Right lobe of liver (tissue), 6 donors: ENCODE measurements around the gene RACK1. TPM values are rescaled to one million over a fixed set of nuclear protein-coding genes. Genes with fewer than 3 reads are reported as not detected.

ENCODE experiments used
- ATAC-seq, 4 donors: fragments of 200-7000 bp; cut with Tn5 transposase; one replicate each; pipeline ENCODE4 v1.9.1; 2020; ENCODE audit warnings: mild to moderate bottlenecking in 4 of 4, moderate library complexity in 4 of 4
- DNase-seq, 3 donors: peaks; one replicate each; pipeline ENCODE4 v3.0.0-alpha.2; 2020
- H3K27ac ChIP-seq, 3 donors: fragments of 200-600 bp; one replicate each; pipeline ENCODE4 v1.8.0; 2022
- H3K27me3 ChIP-seq, 2 donors: fragments of 200-600 bp; one replicate each; pipeline ENCODE4 v1.8.0; 2022
- H3K36me3 ChIP-seq, 4 donors: fragments of 200-600 bp; sonication (generic) in 1 of 4; one replicate each; pipeline versions ENCODE4 v1.5.1 to v1.8.0; 2017 to 2022; ENCODE audit warnings: control low read depth in 1 of 4
- H3K4me1 ChIP-seq, 4 donors: fragments of 200-600 bp; sonication (generic) in 1 of 4; one replicate each; pipeline versions ENCODE4 v1.5.1 to v1.8.0; 2017 to 2022; ENCODE audit warnings: control low read depth in 1 of 4
- H3K4me3 ChIP-seq, 3 donors: fragments of 200-600 bp; one replicate each; pipeline ENCODE4 v1.8.0; 2022
- H3K9me3 ChIP-seq, 4 donors: fragments of 200-600 bp; sonication (generic) in 1 of 4; one replicate each; pipeline versions ENCODE4 v1.5.1 to v1.8.0; 2017 to 2022; ENCODE audit warnings: control low read depth in 1 of 4
- CTCF ChIP-seq, 4 donors: fragments of 200-600 bp in 3 of 4; fragments of 450-650 bp in 1 of 4; IDR thresholded peaks; one replicate each; pipeline versions ENCODE4 v1.5.1 to v1.8.0; 2016 to 2022; ENCODE audit warnings: antibody characterized with exemption in 4 of 4, mild to moderate bottlenecking in 2 of 4
- POLR2A ChIP-seq: fragments of 450-650 bp; IDR thresholded peaks from one replicate; pipeline ENCODE4 v1.6.1; 2017; ENCODE audit warnings: antibody characterized with exemption, mild to moderate bottlenecking
- WGBS: methylation state at CpG from one replicate; pipeline ENCODE4 v1.1.6; 2018; ENCODE audit warnings: low coverage, low lambda C conversion rate; ENCODE audit not compliant: insufficient coverage; ENCODE audit errors: missing lambda C conversion rate; 5-methylcytosine and 5-hydroxymethylcytosine counted together
- intact Hi-C, 2 donors: fragments of 100-400 bp; cut with DNase I; formaldehyde crosslinking; loops; one replicate each; pipeline versions ENCODE4 v1.11.2 to v1.14.1; 2022
- total RNA-seq, 6 experiments: library from RNA; depleted of rRNA in 2 of 6; stranded (reverse); fragments of >200 nt in 2 of 6; fragmentation: NEBNext Ultra II Directional in 3 of 6; extraction: Animal tissue kit (Norgen Biotek cat#: 25700) in 3 of 6; gene quantifications; one replicate each; pipeline versions ENCODE4 v1.1.0 to v1.2.4, GENCODE V29; 2016 to 2023
- donor health status: DM: no; HTN: yes; CAD: no.
- donor health status: DM: no; HTN: no; CAD: no.
- donor health status: DM: no; HTN: no; CAD: no.
- donor health status: DM: no; HTN: yes; CAD: no.
- donor health status: DM: no; HTN: yes; CAD: no.

The RACK1 gene
- total RNA-seq, 6 experiments from 2014 or later, result 470 to 1,156 (median 552) TPM

- H3K4me1 ChIP-seq, result peaks cover 0 to 32% (median 0%) of the 10 kb centered on the region in 4 donors
- H3K4me3 ChIP-seq, result peak overlapping the region; percentile 71 to 88 (median 71)
- peak overlapping the region in 1 of 3 donors; percentile 29 for H3K27ac ChIP-seq
- DNase-seq (peak in 1 of 3 donors; percentile 39), ATAC-seq (no peak)
- TF ChIP-seq CTCF (IDR thresholded peaks at IDR 0.05) (no peak), POLR2A (no peak)
- H3K36me3 ChIP-seq, result no peaks in the 10 kb centered on the region
- H3K27me3 ChIP-seq, result no peaks in the 10 kb centered on the region
- intact Hi-C loops, result no loop called here
- WGBS, result 0% methylated on average over 20 of the region's 52 CpGs
- H3K9me3 ChIP-seq, result no peaks in the 10 kb centered on the region
Observed at GRCh38 chr5:181189962-181190710, 53.6 kb downstream of the RACK1 start.

- Histone ChIP-seq H3K4me1 (peaks cover 0 to 34% (median 0%) of the 10 kb centered on the region in 4 donors), H3K27me3 (no peaks in the 10 kb centered on the region), H3K27ac (peak overlapping the region in 1 of 3 donors; percentile 29), H3K4me3 (peak overlapping the region; percentile 71 to 88 (median 71)), H3K36me3 (no peaks in the 10 kb centered on the region), H3K9me3 (no peaks in the 10 kb centered on the region)
- ATAC-seq, result no peak
- WGBS, result under 1% methylated on average over 19 of the region's 41 CpGs
- peak in 1 of 3 donors; percentile 44 for DNase-seq
- no peak for TF ChIP-seq CTCF (IDR thresholded peaks at IDR 0.05)
- no peak for TF ChIP-seq POLR2A
- intact Hi-C loops, result no loop called here
Observed at GRCh38 chr5:181189363-181189961, 54.2 kb downstream of the RACK1 start.

- TF ChIP-seq CTCF (IDR thresholded peaks at IDR 0.05), result no peak
- no peak for TF ChIP-seq POLR2A
- Histone ChIP-seq H3K27me3 (no peaks in the 10 kb centered on the region), H3K4me3 (peak overlapping the region; percentile 71 to 88 (median 71)), H3K27ac (peak overlapping the region in 2 of 3 donors; percentile 29 to 40), H3K4me1 (peaks cover 0 to 30% (median 0%) of the 10 kb centered on the region in 4 donors), H3K36me3 (no peaks in the 10 kb centered on the region), H3K9me3 (no peaks in the 10 kb centered on the region)
- ATAC-seq (peak; percentile 6 to 35 (median 30)), DNase-seq (peak in 2 of 3 donors; percentile 57 to 76)
- intact Hi-C loops, result no loop called here
- WGBS, result under 1% methylated on average over 29 of the region's 35 CpGs
Observed at GRCh38 chr5:181188700-181189362, 54.9 kb downstream of the RACK1 start.

GRCh38 chr5:181187500-181188213, 56.0 kb downstream of the RACK1 start:
- Histone ChIP-seq H3K27ac (no peak overlapping the region), H3K27me3 (no peaks in the 10 kb centered on the region), H3K4me3 (peak overlapping the region in 2 of 3 donors; percentile 71 to 88), H3K36me3 (no peaks in the 10 kb centered on the region), H3K4me1 (peaks cover 0 to 18% (median 0%) of the 10 kb centered on the region in 4 donors), H3K9me3 (no peaks in the 10 kb centered on the region)
- ATAC-seq (no peak), DNase-seq (peak in 1 of 3 donors; percentile 48)
- TF ChIP-seq CTCF (IDR thresholded peaks at IDR 0.05) (peak in 2 of 4 donors; percentile 5 to 18), POLR2A (no peak)
- intact Hi-C loops, result no loop called here
- WGBS, result 6% methylated on average over 27 of the region's 37 CpGs
